ENCODE measurements around the gene FGF2. TPM values are rescaled to one million over a fixed set of nuclear protein-coding genes. Genes with fewer than 3 reads are reported as not detected.

The FGF2 gene
- total RNA-seq, 1 experiment from 2014 or later = 99.0 TPM

GRCh38 chr4:122827879-122828601 lies 1.4 kb downstream of the FGF2 start:
- peak overlapping the region; percentile 99; the same call in 1 of the 2 replicates for H3K14ac ChIP-seq (ENCODE audit: insufficient read depth, low read length)
- H3K4me1 ChIP-seq (ENCODE audit: insufficient read depth, low read length) = peaks cover 8% of the 10 kb centered on the region; the same call in 1 of the 2 replicates
- DNase-seq = peak; percentile 86
- no CpG with 5 or more reads among the region's 10 CpGs for WGBS (ENCODE audit: extremely low coverage, insufficient read length, low lambda C conversion rate)
- no peak overlapping the region for H2AK5ac ChIP-seq (ENCODE audit: insufficient read length, low read length)
- H2AFZ ChIP-seq (ENCODE audit: low read length) = no peak overlapping the region
- no peak; the same call in 2 of the 3 replicates for TF ChIP-seq CTCF (conservative IDR thresholded peaks at IDR 0.05)
- H2BK15ac ChIP-seq (ENCODE audit: low read depth, low read length) = no peak overlapping the region
- peak overlapping the region; percentile 99 for H3K9ac ChIP-seq (ENCODE audit: extremely low read depth, insufficient read length, low read length)
- Mint-ChIP-seq H3K27me3 (ENCODE audit: low read depth) (no peaks in the 10 kb centered on the region), H3K9me3 (peaks cover 0 to 2% of the 10 kb centered on the region in 2 experiments; a peak in 2 of 5 replicates), H3K4me3 (peak overlapping the region; percentile 86 to 90), H3K4me1 (peaks cover 61 to 62% of the 10 kb centered on the region in 2 experiments), H3K36me3 (ENCODE audit: insufficient read depth in 1 of 3, low read depth in 3 of 3) (peaks cover 13 to 51% (median 39%) of the 10 kb centered on the region in 3 experiments), H3K27ac (peak overlapping the region; percentile 90 to 99 (median 99))
- peak overlapping the region; percentile 98 for H3K18ac ChIP-seq (ENCODE audit: insufficient read length, low read depth, low read length)
- H3K79me1 ChIP-seq (ENCODE audit: insufficient read depth, low read depth, low read length, poor library complexity, severe bottlenecking) = peaks cover 2% of the 10 kb centered on the region
- peak overlapping the region; percentile 40 for H3T11ph ChIP-seq (ENCODE audit: low read length)
- peak overlapping the region; percentile 77 for H3K4me2 ChIP-seq (ENCODE audit: insufficient read depth, insufficient read length, low read length)
- peak overlapping the region; percentile 74 for H2BK5ac ChIP-seq (ENCODE audit: insufficient read length, low read length)
- H2BK120ac ChIP-seq (ENCODE audit: low read depth, low read length, poor library complexity, severe bottlenecking) = peak overlapping the region; percentile 39
- peak overlapping the region; percentile 51; the same call in 1 of the 2 replicates for H3K4ac ChIP-seq (ENCODE audit: low read depth, low read length)
- peak overlapping the region; percentile 80 for H4K8ac ChIP-seq (replicated peaks; ENCODE audit: insufficient read length, low read depth, low read length)
- H3K79me2 ChIP-seq (ENCODE audit: insufficient read depth, low read length) = peaks cover 43% of the 10 kb centered on the region
- no peaks in the 10 kb centered on the region for H4K20me1 ChIP-seq (ENCODE audit: control insufficient read depth, insufficient read depth, insufficient read length)
- no peak overlapping the region for H3K23ac ChIP-seq (ENCODE audit: insufficient read length, low read depth, low read length)
- peak overlapping the region; percentile 92 for H3K56ac ChIP-seq (ENCODE audit: insufficient read length, low read depth, low read length)
- H3K27me3 ChIP-seq (ENCODE audit: insufficient read depth, low read length) = no peaks in the 10 kb centered on the region
- H3K9me3 ChIP-seq (ENCODE audit: control insufficient read depth, low read depth, low read length) = no peaks in the 10 kb centered on the region
- peaks cover 13% of the 10 kb centered on the region for H3K23me2 ChIP-seq (ENCODE audit: insufficient read length, low read depth, low read length, poor library complexity, severe bottlenecking)
- no peak overlapping the region for H2BK12ac ChIP-seq (ENCODE audit: insufficient read length, low read depth, low read length)
- H3K27ac ChIP-seq (ENCODE audit: insufficient read length, low read depth, low read length) = peak overlapping the region; percentile 97
- H2BK20ac ChIP-seq (ENCODE audit: low read depth, low read length, poor library complexity, severe bottlenecking) = no peak overlapping the region
- H4K91ac ChIP-seq (ENCODE audit: insufficient read length, low read depth, low read length) = no peak overlapping the region
- peak overlapping the region; percentile 79 for H4K5ac ChIP-seq (ENCODE audit: insufficient read length, low read depth, low read length)

Measured in H9 (cell line).